Endothelial cell of umbilical vein (primary cell): ENCODE measurements around the gene ISOC1. TPM values are rescaled to one million over a fixed set of nuclear protein-coding genes. Genes with fewer than 3 reads are reported as not detected.

Experiments
- BruUV-seq: library from RNA; stranded (reverse); fragments of 400-500 nt; replicated peaks from 2 replicates; lab custom pipeline; 2021; lab: Mats Ljungman, UMichigan
- CTCF ChIA-PET: fragments of 300-600, 350-600 bp; sonication (Branson Sonifier 250); formaldehyde crosslinking; loops from one replicate; lab custom pipeline; 2021; ENCODE audit warnings: antibody characterized with exemption, inconsistent platforms; lab: Charles Lee
- POLR2A ChIA-PET: fragments of 300-600, 350-600 bp; sonication (Branson Sonifier 250); formaldehyde crosslinking; loops from one replicate; lab custom pipeline; 2021; ENCODE audit warnings: antibody characterized with exemption, inconsistent platforms; lab: Charles Lee
- DNase-seq: peaks from one replicate; pipeline ENCODE4 v3.0.0-alpha.2; 2011; ENCODE audit warnings: low read depth, low spot score
- FAIRE-seq: peaks from 2 replicates; lab custom pipeline; 2011; peaks lifted over from hg19 to GRCh38; lab: Jason Lieb, UNC
- H2AFZ ChIP-seq: 2 replicates; pipeline ENCODE4 v1.6.0; 2012; ENCODE audit warnings: low read depth, low read length, control low read depth, inconsistent platforms
- H3K27ac ChIP-seq: 2 replicates; pipeline ENCODE4 v1.5.1; 2011; ENCODE audit warnings: low read depth, mild to moderate bottlenecking, control low read depth, low read length, moderate library complexity; ENCODE audit not compliant: insufficient read depth
- H3K27me3 ChIP-seq, 2 experiments: 2 replicates each; pipeline versions ENCODE4 v1.6.0 to v1.6.1; 2011; ENCODE audit warnings: low read length in 2 of 2, mixed read lengths in 1 of 2; ENCODE audit not compliant: control insufficient read depth in 2 of 2, insufficient read depth in 2 of 2
- H3K36me3 ChIP-seq, 2 experiments: 2 replicates in 1 of 2; 3 replicates in 1 of 2; pipeline ENCODE4 v1.5.1; 2011; ENCODE audit warnings: low read length in 2 of 2, mild to moderate bottlenecking in 1 of 2, moderate library complexity in 1 of 2; ENCODE audit not compliant: control insufficient read depth in 2 of 2, insufficient read depth in 2 of 2; ENCODE audit errors: extremely low read depth in 1 of 2
- H3K4me1 ChIP-seq: 3 replicates; pipeline ENCODE4 v1.5.1; 2011; ENCODE audit warnings: mild to moderate bottlenecking, low read length; ENCODE audit not compliant: control insufficient read depth, insufficient read depth; ENCODE audit errors: extremely low read depth
- H3K4me2 ChIP-seq: 2 replicates; pipeline ENCODE4 v1.6.1; 2011; ENCODE audit warnings: low read length, control low read depth, mixed read lengths; ENCODE audit not compliant: insufficient read depth
- H3K4me3 ChIP-seq, 3 experiments: fragments of 200-600 bp in 1 of 3; sonication (generic), shearing (Covaris generic) in 1 of 3; replicated peaks in 1 of 3; 2 replicates each; pipeline ENCODE4 v1.5.1; 2011 to 2016; ENCODE audit warnings: control low read depth in 3 of 3, low read length in 3 of 3, mild to moderate bottlenecking in 2 of 3, inconsistent platforms in 1 of 3, low read depth in 1 of 3, moderate library complexity in 1 of 3; ENCODE audit not compliant: insufficient read depth in 1 of 3
- H3K79me2 ChIP-seq: 2 replicates; pipeline ENCODE4 v1.6.0; 2012; ENCODE audit warnings: low read length, inconsistent platforms; ENCODE audit not compliant: control insufficient read depth, insufficient read depth
- H3K9ac ChIP-seq: replicated peaks from 2 replicates; pipeline ENCODE3; 2011; ENCODE audit warnings: low read length, control low read depth; ENCODE audit not compliant: insufficient read depth; ENCODE audit errors: extremely low read depth
- H3K9me1 ChIP-seq: replicated peaks from 3 replicates; pipeline ENCODE4 v1.6.0; 2011; ENCODE audit warnings: mild to moderate bottlenecking, low read length; ENCODE audit not compliant: control insufficient read depth, insufficient read depth; ENCODE audit errors: extremely low read depth
- H3K9me3 ChIP-seq: replicated peaks from 2 replicates; pipeline ENCODE4 v1.5.1; 2012; ENCODE audit warnings: low read length, inconsistent platforms; ENCODE audit not compliant: control insufficient read depth, insufficient read depth
- H4K20me1 ChIP-seq: replicated peaks from 2 replicates; pipeline ENCODE3; 2011; ENCODE audit warnings: mild to moderate bottlenecking, low read length; ENCODE audit not compliant: control insufficient read depth, insufficient read depth; ENCODE audit errors: extremely low read depth
- EZH2 ChIP-seq: IDR thresholded peaks from 2 replicates; pipeline ENCODE4 v1.6.1; 2012; ENCODE audit warnings: borderline replicate concordance, low read depth, mild to moderate bottlenecking, moderate library complexity, low read length, inconsistent platforms; ENCODE audit not compliant: severe bottlenecking
- FOS ChIP-seq: IDR thresholded peaks from 2 replicates; pipeline ENCODE4 v1.6.1; 2011; ENCODE audit warnings: mild to moderate bottlenecking, low read length, moderate library complexity, borderline replicate concordance; ENCODE audit not compliant: insufficient read depth
- GATA2 ChIP-seq: IDR thresholded peaks from 2 replicates; pipeline ENCODE4 v1.7.0; 2011; ENCODE audit warnings: low read depth, mild to moderate bottlenecking, moderate library complexity, mixed read lengths, low read length; ENCODE audit not compliant: insufficient read length, insufficient read depth
- JUN ChIP-seq: IDR thresholded peaks from 2 replicates; pipeline ENCODE4 v1.6.1; 2011; ENCODE audit warnings: borderline replicate concordance, low read depth; ENCODE audit not compliant: insufficient read length, insufficient read depth
- MYC ChIP-seq: IDR thresholded peaks from one replicate; pipeline ENCODE4 v1.6.1; 2011; ENCODE audit warnings: mild to moderate bottlenecking, low read depth, low read length
- POLR2A ChIP-seq: IDR thresholded peaks from 2 replicates; pipeline ENCODE4 v1.6.1; 2012; ENCODE audit warnings: low read depth, mild to moderate bottlenecking, control low read depth, low read length
- POLR2AphosphoS5 ChIP-seq: IDR thresholded peaks from 2 replicates; pipeline ENCODE4 v1.6.1; 2012; ENCODE audit warnings: low read depth, mild to moderate bottlenecking, control low read depth, low read length, moderate library complexity; ENCODE audit not compliant: insufficient read depth
- dilution Hi-C: fragments of 300-500 bp; cut with MboI; formaldehyde crosslinking; loops from one replicate; pipeline ENCODE4 v1.15.0; 2019; ENCODE audit warnings: low sequenced_read_pairs; ENCODE audit not compliant: extremely low pct_ligation_motif_present
- intact Hi-C: fragments of 100-400 bp; cut with micrococcal nuclease; formaldehyde crosslinking; loops from one replicate; pipeline ENCODE4 v1.10.0; 2022
- polyA plus RNA-seq, 4 experiments: library from polyadenylated mRNA; depleted of rRNA in 3 of 4; stranded (reverse) in 3 of 4; unstranded in 1 of 4; fragments of >200 nt; gene quantifications; 2 replicates each; pipeline versions ENCODE4 v1.2.1 to v1.2.3, GENCODE V29; 2011 to 2012; ENCODE audit warnings: missing spikeins in 1 of 4
- total RNA-seq: library from RNA; stranded (reverse); gene quantifications from 2 replicates; pipeline ENCODE4 v1.2.3, GENCODE V29; 2021
- TF ChIP-seq, protein P1 (sequence below): IDR thresholded peaks from 2 replicates; pipeline ENCODE4 v1.6.1; 2011; ENCODE audit not compliant: insufficient read depth, insufficient read length
- TF ChIP-seq, protein P2 (sequence below), 2 donors: IDR thresholded peaks; 1 replicate in 1 of 2; 2 replicates in 1 of 2; pipeline ENCODE4 v1.5.1; 2011; ENCODE audit warnings: low read length in 2 of 2, mild to moderate bottlenecking in 2 of 2, moderate library complexity in 2 of 2, control low read depth in 1 of 2, inconsistent platforms in 1 of 2, low read depth in 1 of 2; ENCODE audit not compliant: insufficient read depth in 1 of 2; ENCODE audit errors: extremely low read depth in 1 of 2

ISOC1 gene
- total and polyA plus RNA-seq, 2 donors (not counting 3 experiments of a cell fraction or from before 2014, with no cell fraction given) = 21.4 to 21.6 TPM

DNA sequence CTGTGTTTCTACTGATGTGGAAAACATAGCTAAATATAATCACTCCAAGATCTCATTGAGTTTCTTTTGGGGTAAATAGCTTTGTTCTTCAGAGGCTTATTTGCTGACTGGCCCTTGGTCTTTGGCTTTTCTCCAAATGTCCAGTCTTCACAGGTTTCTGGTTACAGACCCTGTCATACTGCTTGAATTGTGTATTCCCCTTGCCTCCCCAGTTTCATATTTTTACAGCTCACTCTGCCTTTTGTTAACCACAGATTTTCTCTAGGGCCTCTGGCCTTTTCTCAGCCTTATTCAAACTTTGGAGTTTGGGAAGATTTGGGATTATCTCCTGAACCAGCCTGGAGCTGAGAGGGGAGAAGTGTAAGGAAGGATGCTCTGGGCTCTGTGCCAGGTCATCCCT is 23.9 kb downstream of the ISOC1 start:
- no peak for FAIRE-seq
- BruUV-seq = no TSS peak
- no peaks in the 10 kb centered on the region for H3K27me3 ChIP-seq
- intact Hi-C loops = no loop called here
- TF ChIP-seq MYC = no peak
- no peak for TF ChIP-seq FOS
- no peak for TF ChIP-seq EZH2
- TF ChIP-seq JUN = no peak
- TF ChIP-seq, protein P1, sequence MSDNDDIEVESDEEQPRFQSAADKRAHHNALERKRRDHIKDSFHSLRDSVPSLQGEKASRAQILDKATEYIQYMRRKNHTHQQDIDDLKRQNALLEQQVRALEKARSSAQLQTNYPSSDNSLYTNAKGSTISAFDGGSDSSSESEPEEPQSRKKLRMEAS = no peak
- no peak for TF ChIP-seq GATA2
- TF ChIP-seq POLR2AphosphoS5 = no peak
- TF ChIP-seq, protein P2, sequence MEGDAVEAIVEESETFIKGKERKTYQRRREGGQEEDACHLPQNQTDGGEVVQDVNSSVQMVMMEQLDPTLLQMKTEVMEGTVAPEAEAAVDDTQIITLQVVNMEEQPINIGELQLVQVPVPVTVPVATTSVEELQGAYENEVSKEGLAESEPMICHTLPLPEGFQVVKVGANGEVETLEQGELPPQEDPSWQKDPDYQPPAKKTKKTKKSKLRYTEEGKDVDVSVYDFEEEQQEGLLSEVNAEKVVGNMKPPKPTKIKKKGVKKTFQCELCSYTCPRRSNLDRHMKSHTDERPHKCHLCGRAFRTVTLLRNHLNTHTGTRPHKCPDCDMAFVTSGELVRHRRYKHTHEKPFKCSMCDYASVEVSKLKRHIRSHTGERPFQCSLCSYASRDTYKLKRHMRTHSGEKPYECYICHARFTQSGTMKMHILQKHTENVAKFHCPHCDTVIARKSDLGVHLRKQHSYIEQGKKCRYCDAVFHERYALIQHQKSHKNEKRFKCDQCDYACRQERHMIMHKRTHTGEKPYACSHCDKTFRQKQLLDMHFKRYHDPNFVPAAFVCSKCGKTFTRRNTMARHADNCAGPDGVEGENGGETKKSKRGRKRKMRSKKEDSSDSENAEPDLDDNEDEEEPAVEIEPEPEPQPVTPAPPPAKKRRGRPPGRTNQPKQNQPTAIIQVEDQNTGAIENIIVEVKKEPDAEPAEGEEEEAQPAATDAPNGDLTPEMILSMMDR (IDR thresholded peaks at IDR 0.05; ENCODE audit: extremely low read depth in 1 of 2, insufficient read depth in 1 of 2, low read depth in 1 of 2, low read length in 2 of 2) = no peak
- no peak for TF ChIP-seq POLR2A
- H3K79me2 ChIP-seq = no peaks in the 10 kb centered on the region
- dilution Hi-C loops = no loop called here
- CTCF ChIA-PET = interaction anchor here (0.8 to 2.3 kb wide), 6 partner anchors 11 to 906 kb away, joined by 3 to 5 read pairs (median 4); no protein-coding TSS in a partner anchor
- H3K4me1 ChIP-seq = no peaks in the 10 kb centered on the region
- no peaks in the 10 kb centered on the region for H3K9me3 ChIP-seq
- no peaks in the 10 kb centered on the region for H3K36me3 ChIP-seq
- no peaks in the 10 kb centered on the region for H4K20me1 ChIP-seq
- H2AFZ ChIP-seq = no peak overlapping the region
- no peak for DNase-seq
- no peaks in the 10 kb centered on the region for H3K9me1 ChIP-seq
- POLR2A ChIA-PET = no interaction called here
- H3K9ac ChIP-seq = no peak overlapping the region
- H3K4me2 ChIP-seq = no peak overlapping the region
- H3K27ac ChIP-seq = no peak overlapping the region
- H3K4me3 ChIP-seq = no peak overlapping the region
